ENCODE results near the gene EPS15.

DNA sequence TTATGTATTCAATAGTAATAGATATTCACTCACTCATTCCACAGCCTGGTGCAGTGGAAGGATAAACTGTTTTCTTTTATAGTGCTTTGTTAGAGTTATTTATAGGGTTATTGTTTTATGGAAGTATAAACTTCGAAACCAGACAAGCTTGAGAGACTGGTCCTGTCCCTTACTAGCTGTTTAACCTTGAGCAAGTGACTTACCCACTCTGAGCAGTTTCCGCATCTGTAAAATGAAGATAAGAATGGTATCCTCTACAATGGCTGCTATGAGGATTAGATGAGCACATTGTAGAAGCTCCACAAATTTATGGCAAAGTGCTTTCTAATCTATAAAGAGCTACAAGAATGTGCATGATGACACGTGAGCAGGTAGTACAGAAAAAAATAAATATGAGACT, 30.8 kb upstream of the EPS15 start:
- TF ChIP-seq, protein P1, sequence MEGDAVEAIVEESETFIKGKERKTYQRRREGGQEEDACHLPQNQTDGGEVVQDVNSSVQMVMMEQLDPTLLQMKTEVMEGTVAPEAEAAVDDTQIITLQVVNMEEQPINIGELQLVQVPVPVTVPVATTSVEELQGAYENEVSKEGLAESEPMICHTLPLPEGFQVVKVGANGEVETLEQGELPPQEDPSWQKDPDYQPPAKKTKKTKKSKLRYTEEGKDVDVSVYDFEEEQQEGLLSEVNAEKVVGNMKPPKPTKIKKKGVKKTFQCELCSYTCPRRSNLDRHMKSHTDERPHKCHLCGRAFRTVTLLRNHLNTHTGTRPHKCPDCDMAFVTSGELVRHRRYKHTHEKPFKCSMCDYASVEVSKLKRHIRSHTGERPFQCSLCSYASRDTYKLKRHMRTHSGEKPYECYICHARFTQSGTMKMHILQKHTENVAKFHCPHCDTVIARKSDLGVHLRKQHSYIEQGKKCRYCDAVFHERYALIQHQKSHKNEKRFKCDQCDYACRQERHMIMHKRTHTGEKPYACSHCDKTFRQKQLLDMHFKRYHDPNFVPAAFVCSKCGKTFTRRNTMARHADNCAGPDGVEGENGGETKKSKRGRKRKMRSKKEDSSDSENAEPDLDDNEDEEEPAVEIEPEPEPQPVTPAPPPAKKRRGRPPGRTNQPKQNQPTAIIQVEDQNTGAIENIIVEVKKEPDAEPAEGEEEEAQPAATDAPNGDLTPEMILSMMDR (tag by site-specific recombination; IDR thresholded peaks at IDR 0.05), result no peak
- TF ChIP-seq ZNF350 (tag by site-specific recombination; IDR thresholded peaks at IDR 0.05) (no peak), ZNF747 (tag by site-specific recombination; IDR thresholded peaks at IDR 0.05) (no peak), ZBTB8A (tag by site-specific recombination; IDR thresholded peaks at IDR 0.05) (no peak), ZNF670 (tag by site-specific recombination; IDR thresholded peaks at IDR 0.05; ENCODE audit: low read depth) (no peak), ZIC2 (tag by site-specific recombination; IDR thresholded peaks at IDR 0.05) (no peak), ZNF174 (tag by site-specific recombination; IDR thresholded peaks at IDR 0.05) (no peak), ZBTB1 (tag by site-specific recombination; IDR thresholded peaks at IDR 0.05) (no peak), ZNF274 (IDR thresholded peaks at IDR 0.05; ENCODE audit: low read length) (no peak), ZNF274 (tag by site-specific recombination; IDR thresholded peaks at IDR 0.05; ENCODE audit: borderline replicate concordance) (no peak), ZNF138 (tag by site-specific recombination; IDR thresholded peaks at IDR 0.05; ENCODE audit: borderline replicate concordance) (no peak)
- TF ChIP-seq, protein P2, sequence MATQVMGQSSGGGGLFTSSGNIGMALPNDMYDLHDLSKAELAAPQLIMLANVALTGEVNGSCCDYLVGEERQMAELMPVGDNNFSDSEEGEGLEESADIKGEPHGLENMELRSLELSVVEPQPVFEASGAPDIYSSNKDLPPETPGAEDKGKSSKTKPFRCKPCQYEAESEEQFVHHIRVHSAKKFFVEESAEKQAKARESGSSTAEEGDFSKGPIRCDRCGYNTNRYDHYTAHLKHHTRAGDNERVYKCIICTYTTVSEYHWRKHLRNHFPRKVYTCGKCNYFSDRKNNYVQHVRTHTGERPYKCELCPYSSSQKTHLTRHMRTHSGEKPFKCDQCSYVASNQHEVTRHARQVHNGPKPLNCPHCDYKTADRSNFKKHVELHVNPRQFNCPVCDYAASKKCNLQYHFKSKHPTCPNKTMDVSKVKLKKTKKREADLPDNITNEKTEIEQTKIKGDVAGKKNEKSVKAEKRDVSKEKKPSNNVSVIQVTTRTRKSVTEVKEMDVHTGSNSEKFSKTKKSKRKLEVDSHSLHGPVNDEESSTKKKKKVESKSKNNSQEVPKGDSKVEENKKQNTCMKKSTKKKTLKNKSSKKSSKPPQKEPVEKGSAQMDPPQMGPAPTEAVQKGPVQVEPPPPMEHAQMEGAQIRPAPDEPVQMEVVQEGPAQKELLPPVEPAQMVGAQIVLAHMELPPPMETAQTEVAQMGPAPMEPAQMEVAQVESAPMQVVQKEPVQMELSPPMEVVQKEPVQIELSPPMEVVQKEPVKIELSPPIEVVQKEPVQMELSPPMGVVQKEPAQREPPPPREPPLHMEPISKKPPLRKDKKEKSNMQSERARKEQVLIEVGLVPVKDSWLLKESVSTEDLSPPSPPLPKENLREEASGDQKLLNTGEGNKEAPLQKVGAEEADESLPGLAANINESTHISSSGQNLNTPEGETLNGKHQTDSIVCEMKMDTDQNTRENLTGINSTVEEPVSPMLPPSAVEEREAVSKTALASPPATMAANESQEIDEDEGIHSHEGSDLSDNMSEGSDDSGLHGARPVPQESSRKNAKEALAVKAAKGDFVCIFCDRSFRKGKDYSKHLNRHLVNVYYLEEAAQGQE (tag by site-specific recombination; IDR thresholded peaks at IDR 0.05), result no peak
